GM19328 (cell line): ENCODE data around the gene C1QTNF7.

Experiments
- ATAC-seq: cut with Tn5 transposase; IDR thresholded peaks from one replicate; pipeline ENCODE4 v1.9.1; 2021; ENCODE audit warnings: mild to moderate bottlenecking, moderate library complexity; ENCODE audit not compliant: unreplicated experiment

The C1QTNF7 gene, protein sequence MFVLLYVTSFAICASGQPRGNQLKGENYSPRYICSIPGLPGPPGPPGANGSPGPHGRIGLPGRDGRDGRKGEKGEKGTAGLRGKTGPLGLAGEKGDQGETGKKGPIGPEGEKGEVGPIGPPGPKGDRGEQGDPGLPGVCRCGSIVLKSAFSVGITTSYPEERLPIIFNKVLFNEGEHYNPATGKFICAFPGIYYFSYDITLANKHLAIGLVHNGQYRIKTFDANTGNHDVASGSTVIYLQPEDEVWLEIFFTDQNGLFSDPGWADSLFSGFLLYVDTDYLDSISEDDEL

DNA sequence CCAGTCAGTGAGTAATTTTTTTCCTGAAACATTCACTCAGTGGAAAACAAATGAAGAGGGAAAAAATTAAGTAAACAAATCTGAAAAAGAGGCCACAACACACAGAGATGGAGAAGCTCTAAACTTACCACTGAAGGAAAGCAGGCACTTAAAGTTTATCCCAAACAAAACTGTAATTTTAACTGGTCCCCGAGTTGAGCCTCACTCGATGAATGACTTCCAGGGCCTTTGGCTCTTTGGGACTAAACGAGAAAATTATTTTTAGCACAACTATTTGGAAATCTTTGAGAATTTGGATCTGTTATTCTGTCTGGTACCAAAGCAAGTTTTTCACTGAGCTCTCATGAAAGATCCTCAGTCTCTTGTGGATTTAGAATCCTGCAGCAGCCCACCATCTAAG is at the start of gene C1QTNF7:
C1QTNF7 (plus strand) TSS at position 333 of the 400 bp plus-strand sequence. CDS start 7,711 bp downstream, outside the sequence.
- ATAC-seq, result no peak

DNA sequence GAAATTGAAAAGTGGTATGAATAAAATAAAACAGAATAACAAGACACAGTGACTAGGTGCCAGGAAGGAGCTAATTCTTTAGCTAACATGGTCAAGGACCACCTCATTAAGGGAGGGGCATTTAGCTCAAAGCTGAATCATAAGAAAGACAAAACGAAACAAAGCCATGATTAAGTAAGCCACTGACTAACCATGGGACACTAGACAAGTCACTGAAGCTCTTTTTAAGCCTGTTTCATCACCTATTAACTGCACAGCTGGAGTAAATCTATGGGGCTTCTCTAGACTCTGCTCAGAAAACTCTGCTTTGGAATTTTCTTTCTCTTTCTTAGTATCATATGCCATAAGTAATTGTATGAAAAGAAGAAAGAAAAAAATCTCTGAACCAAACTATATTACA is 49.8 kb upstream of the C1QTNF7 start:
- ATAC-seq, result no peak

DNA sequence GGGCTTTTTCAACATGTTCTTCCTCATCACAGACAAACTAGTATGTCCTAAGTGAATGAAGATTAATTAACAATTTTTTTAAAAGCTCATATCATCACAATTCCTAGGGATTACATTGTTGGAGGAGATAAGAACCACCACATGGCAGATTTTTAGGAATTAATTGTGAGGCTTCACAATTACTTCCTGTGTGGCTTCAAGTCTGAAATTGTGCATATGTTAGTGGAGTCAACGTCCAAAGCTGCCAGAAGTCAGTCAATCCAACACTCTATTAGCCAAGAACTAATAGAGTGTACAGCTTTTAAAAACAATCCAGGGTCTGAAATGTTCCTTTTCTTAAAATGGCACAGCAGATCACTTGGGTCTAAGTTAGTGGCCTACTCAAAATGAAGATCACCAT is 49.3 kb upstream of the C1QTNF7 start:
- ATAC-seq, result no peak

DNA sequence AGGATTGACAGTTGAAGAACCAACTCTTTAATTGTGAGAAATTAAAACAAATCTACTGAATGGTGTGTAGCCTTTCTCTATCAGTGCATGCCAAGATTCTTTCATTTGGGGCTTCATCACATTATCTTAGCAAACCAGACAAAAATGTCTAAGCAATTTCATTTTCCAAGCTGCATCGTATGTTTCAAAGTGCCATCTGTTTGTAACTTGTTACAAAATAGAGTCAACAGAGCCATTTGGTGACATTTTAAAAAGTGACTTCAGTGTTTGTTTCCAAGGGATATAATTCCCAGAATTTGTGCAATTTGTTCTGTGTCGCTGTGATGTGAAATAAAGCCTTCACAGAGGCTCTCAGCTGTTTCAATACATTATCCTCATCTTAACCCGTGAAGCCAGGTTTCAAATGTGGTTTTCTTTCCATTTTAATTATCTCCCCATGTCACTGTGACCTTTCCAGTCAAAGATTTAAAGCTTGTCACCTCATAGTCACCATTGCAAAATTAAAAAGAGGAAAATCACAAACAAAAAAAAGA is 46.0 kb upstream of the C1QTNF7 start:
- no peak for ATAC-seq

DNA sequence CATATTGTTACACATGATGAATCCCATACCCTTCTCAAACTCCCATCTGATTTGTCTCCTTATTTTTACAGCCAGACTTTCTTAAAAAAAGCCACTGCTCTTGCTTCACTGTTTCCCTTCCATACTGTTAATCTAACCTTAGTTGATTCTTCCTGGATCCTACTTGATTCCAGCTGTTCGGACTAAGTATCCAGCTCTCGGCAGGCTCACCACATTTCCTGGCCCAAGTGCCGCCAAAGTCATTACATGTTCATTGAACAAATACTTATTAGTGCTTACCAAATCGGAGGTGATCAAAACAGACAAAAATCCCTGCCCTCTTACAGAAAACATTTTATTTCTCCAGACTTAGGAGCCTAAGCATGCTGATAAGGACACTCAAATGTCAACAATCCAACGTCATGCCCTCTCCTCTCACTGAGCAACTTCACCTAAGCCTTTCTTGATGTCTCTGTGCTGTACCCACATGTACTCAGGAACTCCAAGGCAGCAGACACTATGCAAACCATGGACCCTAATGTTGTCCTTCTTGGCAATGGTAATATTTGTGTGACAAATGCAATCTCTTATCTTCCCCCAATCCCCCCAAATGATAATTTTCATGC is 45.1 kb upstream of the C1QTNF7 start:
- no peak for ATAC-seq

DNA sequence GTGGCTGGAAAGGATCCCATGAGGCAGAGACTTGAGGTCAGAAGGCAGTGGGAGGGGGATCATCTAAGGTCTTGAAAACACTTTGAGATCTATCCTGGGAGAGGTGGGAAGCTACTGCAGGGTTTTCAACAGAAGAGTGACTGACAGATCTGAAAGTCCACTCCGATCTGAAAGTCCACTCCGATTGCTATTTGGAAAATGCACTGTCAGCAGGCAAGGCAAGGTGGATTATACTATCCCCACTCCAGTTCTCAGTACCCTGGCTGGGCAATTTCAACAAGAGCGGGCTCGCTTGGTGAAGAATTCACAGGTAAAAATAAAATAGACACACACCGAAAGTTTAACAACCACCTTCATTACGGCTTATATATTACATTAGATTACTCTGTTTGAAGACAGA is 42.3 kb upstream of the C1QTNF7 start:
- ATAC-seq, result no peak

DNA sequence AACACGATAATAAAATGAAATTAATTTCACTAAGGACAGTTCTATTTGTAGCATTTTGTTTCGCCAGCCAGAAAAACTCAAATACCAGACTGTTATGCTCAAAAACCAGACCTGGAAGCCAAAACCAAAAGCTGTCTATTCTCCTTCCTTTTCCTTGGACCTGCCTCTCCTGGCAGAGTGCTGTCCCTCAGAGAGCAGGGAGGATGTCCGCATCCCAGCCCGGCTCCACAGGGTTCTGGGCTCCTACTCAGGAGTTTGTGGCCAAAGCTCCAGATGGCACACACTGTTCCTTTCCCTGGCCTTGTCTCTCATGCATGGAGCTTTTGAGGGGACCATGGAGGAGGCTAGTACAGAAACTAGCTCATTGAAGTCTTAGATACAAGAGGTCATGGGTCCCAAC is 41.9 kb upstream of the C1QTNF7 start:
- ATAC-seq, result no peak

DNA sequence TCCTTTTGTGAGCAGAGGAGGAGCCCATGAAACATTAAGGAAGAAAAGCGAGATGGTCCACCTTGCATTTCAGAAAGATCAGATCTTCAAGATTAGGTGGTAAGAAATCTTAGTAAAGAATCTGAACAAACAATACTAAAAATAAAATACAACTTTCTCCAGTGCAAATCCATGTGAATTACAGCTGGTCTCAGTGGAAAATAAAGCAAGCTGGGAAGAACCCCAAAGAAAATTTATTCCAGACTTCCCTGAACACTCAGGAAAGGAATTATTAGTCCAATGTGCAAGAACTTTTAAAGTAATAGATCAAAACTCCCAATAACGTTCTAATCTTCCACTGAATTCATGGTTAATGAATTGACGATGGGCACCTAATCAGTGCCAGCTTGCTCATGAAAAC is 37.3 kb upstream of the C1QTNF7 start:
- ATAC-seq, result no peak

DNA sequence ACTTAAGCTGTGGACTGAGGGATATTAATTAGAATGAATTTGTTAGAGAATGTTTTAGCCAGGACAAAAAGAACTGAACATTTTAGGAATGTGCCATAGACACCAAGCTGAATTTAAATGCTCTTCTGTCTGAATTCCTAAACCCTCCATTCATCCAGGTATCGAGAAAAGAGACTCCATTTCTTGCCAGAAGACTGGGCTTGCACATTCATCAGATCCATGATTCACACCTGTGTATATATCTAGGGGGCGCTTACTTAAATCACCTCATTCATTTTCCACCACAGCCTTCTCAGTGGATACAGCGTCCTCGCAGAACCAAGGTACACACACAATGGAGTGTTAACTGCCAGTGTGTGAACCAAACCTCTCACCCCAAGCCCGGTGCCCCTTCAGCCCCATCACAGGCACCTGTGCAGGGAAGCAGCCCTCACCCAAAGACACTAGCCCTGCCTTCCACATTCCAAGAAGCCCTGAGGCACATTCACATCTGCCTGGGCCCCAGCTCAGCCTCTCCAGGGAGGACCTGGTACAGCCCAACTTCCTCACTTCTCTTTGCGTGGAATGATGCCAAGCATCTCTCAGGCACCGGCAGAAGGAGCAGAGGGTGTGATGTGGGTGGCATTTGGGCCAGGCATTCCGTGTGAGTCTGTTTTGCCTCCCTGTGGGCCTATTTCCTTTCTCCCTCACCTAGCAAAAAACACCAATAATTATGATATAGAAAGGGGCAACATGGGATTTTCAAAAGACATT is 35.6 kb upstream of the C1QTNF7 start:
- no peak for ATAC-seq

DNA sequence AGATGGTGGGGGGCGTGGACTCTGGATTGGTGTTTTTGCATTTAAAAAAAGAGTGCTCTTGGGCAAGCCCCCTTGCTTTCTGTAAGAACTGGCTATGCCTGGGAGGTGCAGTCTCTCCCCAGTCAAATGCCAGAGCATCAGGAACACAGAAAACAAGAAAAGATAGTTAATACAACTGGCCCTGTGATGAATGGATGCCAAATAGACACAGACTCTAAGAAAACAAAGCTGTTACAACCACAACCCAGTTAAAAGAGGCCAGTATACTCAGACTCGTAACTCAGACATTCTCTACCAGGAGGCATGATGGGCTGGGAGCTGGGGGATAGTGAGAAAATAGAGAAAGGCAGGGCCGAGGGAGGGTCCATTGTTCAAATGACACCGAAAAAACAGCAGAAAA is 32.5 kb upstream of the C1QTNF7 start:
- ATAC-seq, result no peak

DNA sequence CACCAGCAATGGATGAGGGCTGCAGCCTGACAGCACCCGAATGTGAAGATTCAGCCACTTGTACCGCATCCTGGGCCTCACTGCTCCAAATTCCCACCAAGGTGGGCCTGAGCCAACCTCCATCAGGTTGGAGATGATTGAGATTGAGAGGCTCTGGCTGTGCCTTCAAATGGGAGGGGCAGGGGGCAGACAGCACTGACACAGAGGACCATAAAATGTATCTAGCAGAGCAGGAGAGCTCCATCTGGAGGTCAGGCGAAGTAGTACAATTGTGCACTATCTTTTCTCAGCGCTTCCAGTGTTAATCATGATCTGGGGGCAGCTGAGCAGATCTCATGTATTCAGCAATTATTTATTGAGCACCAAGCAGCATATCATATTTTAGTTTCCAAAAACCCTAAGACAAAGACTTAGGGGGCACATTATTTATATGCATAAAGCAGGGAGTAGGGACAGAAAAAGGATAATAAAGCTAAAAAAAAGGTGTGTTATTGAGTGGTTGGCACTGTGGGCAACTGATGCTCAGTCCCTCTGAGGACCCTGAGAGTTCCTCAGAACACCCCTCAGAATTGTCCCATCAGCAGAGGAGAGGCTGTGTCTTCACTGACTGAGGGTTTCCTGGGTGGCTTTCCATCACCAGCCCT is 31.6 kb upstream of the C1QTNF7 start:
- ATAC-seq, result peak; percentile 79

DNA sequence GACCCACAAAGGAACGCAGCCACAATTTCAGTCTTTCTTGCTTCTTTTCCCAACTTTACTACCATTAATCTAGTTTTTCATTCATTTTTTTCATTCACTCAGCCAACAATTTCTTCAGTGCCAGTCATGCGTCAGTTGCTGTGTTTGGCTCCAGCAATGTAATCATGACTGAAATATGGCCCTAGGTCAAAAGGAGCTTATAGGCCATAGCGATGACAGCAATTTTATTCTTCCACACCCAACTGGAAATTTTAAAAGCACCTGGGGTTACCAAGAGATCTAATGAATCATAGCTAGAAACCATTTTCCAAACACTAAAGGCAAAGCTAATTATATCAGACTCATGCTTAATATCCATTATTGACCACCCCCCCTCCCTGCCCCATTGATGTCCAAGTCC is 29.8 kb upstream of the C1QTNF7 start:
- ATAC-seq, result no peak

DNA sequence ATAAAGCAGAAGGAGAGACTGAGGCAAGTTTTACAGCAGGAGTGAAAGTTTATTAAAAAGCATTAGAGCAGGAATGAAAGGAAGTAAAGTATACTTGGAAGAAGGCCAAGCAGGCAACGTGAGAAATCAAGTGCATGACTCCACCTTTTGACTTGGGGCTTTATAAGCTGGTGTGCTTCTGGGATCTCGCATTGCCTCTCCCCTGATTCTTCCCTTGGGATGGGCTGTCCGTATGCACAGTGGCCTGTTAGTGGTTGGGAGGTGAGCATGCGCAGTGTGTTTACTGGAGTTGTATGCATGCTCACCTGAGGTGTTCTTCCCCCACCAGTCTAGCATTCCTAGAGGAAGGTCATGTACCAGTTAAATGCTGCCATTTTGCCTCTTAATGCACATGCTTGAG is 29.1 kb upstream of the C1QTNF7 start:
- ATAC-seq, result no peak

DNA sequence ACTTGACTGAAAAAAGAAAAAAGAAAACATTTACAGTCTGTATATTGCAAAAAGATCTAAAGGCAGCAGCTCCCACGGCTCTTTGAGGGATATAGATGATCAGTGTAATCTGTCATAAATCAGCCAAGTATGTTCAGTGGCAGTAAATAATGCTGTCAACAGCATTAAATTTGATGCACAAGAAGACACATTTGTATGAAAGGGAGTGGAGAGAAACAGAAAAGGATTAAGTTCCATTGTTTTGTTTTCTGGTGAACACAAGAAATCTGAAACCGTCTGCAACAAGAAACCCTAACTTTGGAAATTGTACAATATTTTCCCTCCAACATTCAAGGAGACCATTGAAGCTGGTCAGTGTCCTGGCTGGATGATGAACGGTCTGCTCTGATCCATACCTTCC is 27.6 kb upstream of the C1QTNF7 start:
- no peak for ATAC-seq

DNA sequence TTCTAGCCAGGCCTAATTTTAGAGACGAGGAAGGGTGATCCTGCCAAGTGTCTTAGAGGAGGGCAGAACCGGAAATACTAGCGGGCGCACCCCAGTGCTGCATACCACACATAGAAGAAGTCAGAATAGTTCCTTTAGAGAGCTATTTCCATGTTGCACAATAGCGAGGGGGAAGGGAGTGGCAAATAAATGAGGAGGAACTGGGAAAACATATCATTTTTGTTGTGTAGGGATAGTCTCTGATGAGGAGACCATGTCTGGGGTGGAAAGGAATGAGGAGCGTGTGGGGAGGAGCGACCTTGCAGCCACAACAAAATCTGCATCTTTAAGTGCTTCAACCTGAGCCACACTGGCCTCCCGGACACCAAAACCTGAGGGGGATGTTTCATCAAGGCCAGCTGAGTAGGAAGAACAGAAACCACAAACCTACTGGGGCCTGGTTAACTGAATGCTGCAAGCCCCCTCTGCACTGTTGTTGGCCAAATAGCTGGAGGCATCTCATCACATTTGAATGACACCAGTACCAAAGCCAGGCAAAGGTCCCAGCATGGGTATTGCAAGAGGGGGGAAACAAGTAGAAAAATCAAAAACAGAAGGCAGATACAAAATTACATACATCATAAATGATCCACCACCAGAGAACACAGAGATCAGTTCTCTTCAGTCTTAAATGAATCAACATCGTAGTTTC is 26.7 kb upstream of the C1QTNF7 start:
- ATAC-seq, result peak; percentile 49

DNA sequence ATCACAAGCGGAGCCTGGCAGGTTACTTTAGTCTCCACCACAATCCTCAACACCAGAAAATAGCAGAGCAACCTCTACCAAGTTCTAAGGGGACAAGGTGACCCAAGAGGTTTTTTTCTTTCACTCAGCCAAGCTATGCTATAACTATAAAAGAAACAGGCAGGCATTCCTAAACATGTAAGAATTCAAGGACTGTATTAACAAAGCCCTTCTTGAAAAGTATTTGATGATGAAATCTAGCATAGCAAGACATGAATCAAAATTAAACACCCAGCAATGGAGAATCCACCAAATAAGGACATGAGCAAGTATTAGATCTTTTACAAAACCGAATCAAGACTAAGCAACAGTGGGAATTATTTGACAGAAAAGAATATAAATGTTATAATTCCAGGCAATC is 25.7 kb upstream of the C1QTNF7 start:
- ATAC-seq, result no peak

DNA sequence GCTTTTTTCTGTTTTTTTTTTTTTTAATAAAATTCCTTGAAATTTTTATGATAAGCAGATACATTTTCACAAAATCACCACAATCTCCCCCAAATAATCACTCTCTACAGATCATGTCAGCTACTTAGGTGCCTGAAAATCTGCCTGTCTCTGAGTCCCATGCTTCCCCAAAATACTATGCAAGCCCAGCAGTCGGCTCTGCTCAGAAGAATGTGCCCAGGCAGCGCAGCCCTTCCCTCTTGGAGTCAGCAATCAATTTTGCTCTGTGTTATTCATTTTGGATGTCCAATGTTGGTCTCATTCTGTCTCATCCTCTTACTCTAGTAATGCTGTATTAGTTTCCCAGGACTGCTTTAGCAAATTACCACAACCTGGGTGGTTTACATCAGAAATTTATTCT is 24.9 kb upstream of the C1QTNF7 start:
- no peak for ATAC-seq

DNA sequence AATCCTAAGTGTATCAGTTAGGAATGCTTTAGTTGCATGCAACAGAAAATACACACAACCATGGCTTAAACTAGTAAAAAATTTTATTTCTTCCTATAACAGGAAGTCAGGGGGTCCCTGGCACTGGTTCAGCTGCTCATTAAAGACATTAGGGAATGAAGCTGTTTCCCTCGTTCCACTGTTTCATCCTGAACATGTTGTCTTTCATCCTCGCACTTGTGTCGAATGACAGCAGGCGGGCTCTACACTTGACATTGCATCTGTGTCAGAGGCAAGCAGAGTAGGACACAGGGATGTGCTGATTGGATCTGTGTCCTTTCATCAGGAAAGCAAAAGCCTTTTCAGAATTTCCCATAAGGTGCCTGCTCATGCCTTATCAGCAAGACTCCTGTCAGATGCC is 22.8 kb upstream of the C1QTNF7 start:
- ATAC-seq, result no peak

DNA sequence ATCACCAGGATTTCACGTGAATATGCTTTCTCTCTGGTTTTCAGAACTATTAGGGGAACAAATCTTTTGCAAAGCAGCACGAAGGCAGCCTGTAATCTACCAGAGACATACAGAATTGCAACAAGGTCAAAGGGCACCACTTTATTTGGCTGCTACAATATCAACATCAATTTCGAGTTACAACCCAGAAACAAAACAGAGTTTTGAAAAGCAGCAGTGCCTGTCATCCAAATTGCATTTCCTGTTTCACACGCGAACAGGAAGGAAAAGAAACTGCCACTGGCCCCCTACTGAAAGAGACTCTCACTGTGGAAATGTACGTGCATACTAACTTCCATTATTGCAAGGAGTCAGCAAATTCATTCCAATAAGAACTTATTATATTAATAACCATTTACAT is 17.1 kb upstream of the C1QTNF7 start:
- no peak for ATAC-seq

DNA sequence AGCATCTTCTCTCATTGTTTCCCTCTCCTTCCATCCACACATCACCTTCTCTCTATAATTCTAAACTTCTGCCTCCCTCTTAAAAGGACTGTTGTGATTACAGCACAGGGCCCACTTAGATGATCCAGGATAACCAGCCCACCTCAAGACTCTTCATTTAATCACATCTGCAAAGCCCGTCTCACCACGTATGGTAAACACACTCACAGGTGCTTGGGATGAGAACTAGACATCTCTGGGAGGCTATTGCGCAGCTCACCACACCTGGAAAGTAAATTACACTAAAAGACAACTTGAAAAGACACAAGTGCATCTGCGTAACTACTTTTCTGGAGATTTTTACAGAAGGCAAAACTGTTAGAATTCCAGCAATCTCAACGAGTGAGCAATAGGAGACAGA is 15.4 kb upstream of the C1QTNF7 start:
- no peak for ATAC-seq
